Stimulated activated CD4-positive, alpha-beta T cell treated with anti-CD3 and anti-CD28 coated beads, Interleukin-4, amount 100 ng/mL, for 4 hours (primary cell): ENCODE measurements around the gene ZCCHC24.

Experiments
- DNase-seq, 2 experiments: peaks; one replicate each; pipeline ENCODE4 v3.0.0-alpha.2; 2020

The ZCCHC24 gene

GRCh38 chr10:79430325-79430905, 15.0 kb downstream of the ZCCHC24 start:
- DNase-seq = no peak

DNA sequence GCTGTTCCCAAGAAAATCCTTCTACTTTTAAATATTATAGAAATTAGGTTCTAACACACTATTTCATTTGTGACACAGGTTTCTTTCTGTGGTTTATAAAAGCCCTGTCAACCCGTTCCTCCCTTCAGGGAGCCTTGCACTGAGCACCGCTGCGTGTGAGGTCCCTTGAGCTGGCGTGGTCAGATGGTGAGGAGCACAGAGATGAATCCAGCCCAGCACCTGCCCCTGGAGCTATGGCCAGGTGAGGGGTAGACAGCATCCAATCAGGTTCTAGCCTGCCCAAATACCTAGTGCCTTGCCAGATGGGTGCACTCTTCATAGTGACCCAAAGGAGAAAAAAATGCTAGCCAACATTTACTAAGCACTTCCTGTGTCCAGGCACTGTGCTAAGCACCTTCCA, 15.7 kb downstream of the ZCCHC24 start:
- DNase-seq = no peak

DNA sequence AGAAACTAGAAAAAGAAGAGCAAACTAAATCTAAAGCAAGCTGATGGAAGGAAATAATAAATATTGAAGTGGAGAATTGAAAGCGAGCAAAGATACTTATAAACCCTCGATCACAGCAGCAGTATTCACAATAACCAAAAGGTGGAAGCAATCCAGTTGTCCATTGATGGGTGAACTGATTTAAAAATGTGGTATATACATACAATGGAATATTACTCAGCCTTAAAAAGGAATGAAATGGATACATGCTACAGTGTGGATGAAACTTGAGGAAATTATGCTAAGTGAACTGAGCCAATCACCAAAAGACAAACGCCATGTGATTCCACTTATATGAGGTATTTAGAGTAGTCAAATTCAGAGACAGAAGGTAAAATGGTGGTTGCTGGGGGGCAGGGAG, 17.5 kb downstream of the ZCCHC24 start:
- DNase-seq = no peak

DNA sequence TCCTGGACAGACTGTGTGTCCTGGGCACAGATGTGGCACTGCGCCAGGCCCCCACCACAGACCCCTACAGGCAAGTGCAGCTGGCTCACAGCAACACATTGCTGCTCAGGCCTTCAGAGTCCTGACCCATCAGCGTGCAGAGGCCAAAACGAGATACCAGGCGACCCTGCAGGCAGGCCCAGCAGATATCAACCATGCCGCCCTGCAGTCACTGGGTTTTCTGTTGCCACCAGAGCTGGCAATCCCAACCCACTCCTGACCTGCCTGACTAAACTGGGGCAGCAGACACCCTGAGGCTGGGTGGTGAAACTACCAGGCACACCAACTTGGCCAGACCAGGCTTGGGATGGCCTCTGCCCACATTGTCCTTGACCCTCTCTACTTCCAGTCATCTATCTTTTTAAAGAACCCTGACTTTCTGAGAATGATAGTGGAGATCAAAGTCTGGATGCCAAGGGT, 20.3 kb downstream of the ZCCHC24 start:
- no peak for DNase-seq

- DNase-seq = no peak
These were observed 21.0 kb downstream of the ZCCHC24 start for GRCh38 chr10:79424221-79425073.

- DNase-seq = no peak
These were observed 23.1 kb downstream of the ZCCHC24 start for GRCh38 chr10:79422178-79422892.

DNA sequence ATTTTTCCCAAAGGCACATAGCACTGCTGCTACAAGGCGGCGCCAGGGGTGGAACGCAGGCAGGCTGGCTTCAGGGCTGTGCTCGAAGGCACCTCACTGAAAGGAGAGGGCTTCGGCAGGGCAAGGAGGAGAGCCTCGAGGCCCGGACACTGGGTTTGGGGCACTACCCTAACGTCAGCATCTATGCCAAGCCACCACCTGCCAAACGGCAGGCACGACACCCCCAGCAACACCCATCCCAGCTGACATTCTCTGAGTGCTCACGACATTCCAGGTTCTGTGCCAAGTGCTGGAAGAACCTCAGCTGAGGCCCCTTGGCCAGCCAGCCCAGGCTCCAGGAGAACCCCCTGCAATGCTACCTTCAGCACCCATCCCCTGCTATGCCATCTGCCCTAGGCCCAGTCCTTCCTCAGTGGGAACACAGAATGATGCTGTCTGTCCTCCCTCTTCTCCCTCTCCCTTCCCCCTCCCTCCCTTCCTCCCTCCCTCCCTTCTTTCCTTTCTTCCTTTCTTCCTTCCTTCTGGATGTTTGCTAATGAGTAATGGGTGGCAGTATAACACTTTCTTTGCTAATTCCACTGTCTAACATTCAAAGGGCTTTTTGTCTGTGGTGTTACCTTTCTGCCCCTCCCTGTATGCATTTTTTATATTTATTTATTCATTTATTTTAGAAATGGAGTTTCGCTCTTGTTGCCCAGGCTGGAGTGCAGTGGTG, 24.3 kb downstream of the ZCCHC24 start:
- no peak for DNase-seq

- no peak for DNase-seq
These were observed 26.4 kb downstream of the ZCCHC24 start for GRCh38 chr10:79418886-79419595.

GRCh38 chr10:79418274-79418673, 27.1 kb downstream of the ZCCHC24 start:
- DNase-seq = no peak

- DNase-seq = no peak
These were observed 27.7 kb downstream of the ZCCHC24 start for GRCh38 chr10:79417731-79418130.

GRCh38 chr10:79417266-79417665, 28.2 kb downstream of the ZCCHC24 start:
- no peak for DNase-seq

- no peak for DNase-seq
These were observed 28.7 kb downstream of the ZCCHC24 start for GRCh38 chr10:79416578-79417255.

GRCh38 chr10:79415736-79416577, 29.5 kb downstream of the ZCCHC24 start:
- no peak for DNase-seq

DNA sequence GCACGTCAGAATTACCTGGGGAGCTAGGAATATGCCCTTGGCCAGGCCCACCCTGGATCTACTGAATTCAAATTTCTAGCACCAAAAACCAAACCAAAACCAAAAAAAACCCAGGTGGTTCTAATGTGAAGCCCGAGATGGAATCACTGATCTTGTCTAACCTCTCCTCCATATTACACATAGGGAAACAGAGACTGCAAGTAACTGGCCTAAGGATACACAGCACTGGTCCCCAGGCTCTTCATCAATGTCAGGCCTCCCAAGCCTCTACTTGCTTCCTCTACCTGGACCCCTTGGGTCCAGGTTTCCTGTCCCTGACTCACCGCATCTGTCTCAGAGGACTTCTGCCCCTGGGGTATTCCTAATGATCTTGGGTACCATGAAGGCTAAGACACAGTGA, 30.7 kb downstream of the ZCCHC24 start:
- no peak for DNase-seq

DNA sequence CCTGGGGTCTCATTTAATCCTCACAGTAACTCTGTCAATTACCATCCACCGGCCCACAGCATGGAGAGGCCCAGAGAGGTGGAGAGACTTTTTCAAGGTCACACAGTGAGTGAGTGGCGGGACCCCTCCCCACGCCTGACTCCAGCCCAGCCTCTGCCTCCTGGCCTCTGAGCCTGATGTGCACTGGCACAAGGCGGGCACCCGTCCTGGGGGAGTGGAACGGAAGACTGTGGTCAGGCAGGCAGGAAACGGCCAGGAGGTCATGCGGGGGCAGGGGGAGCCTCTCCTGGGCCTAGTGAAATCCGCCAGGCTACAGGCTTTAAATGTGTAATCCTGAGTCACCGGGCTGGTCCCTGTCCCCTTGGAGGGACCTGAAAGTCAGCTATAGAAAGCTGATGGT, 32.2 kb downstream of the ZCCHC24 start:
- DNase-seq = no peak

GRCh38 chr10:79412516-79412915, 32.9 kb downstream of the ZCCHC24 start:
- no peak for DNase-seq

- DNase-seq = no peak
These were observed 33.6 kb downstream of the ZCCHC24 start for GRCh38 chr10:79411546-79412495.

- no peak for DNase-seq
These were observed 34.9 kb downstream of the ZCCHC24 start for GRCh38 chr10:79410315-79411094.

- DNase-seq = no peak
These were observed 35.7 kb downstream of the ZCCHC24 start for GRCh38 chr10:79409726-79410085.
